HG03025 (cell line): ENCODE data around the gene ZNF236.
"Not testable (repeated sequence)": the region's sequence is repeated elsewhere in the genome, so short reads cannot be mapped to it uniquely, and the experiment has no call there.

Source experiments
- ATAC-seq: cut with Tn5 transposase; IDR thresholded peaks from one replicate; pipeline ENCODE4 v1.9.1; 2021; ENCODE audit warnings: mild to moderate bottlenecking, moderate library complexity; ENCODE audit not compliant: unreplicated experiment, low FRiP score

Gene ZNF236

DNA sequence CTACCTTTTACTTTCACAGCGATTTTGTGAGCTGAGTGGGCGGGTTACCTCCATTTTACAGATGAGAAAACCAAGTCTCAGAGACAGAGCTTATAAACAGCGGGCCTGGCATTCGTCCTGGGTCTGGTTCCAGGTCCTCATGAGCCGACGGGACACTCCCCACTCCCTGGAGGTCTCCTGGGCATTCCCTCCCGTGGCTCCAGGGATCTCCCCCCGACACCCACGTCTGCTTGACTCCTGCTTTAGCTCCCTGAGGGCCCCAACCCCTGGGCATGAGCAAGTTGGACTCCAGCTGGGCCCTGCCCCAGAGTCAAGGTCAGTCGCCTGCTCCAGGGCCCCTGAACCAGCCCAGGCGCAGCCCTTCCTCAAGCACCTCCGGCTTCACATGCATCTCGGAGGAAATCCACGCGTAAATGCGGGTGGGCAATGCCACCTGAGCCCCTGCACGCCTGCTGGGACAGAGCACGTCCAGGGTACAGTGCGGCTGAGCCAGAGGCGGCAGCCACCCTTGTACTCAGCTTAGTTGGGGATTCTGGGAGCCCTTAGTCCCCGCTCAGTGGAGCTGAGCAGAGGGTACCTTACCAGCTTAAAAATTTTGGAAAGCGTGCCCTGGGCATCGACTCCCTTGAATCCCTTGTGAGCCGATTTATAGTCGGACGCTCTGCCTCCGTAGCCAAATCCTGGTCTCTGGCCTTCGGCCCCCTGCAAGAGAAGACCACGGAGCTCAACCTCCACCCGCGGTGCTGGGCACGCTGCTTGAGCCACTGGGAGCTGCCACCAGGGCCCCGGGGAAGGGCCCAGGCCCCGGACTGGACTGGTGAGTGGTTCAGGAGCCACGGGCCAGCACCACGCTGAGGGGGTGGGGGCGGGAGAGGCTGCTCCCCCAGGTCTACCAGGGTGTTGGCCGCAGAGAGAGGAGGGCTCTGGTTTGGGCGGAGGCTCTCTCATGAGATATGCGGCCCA, 162.1 kb downstream of the ZNF236 start:
- ATAC-seq = no peak

DNA sequence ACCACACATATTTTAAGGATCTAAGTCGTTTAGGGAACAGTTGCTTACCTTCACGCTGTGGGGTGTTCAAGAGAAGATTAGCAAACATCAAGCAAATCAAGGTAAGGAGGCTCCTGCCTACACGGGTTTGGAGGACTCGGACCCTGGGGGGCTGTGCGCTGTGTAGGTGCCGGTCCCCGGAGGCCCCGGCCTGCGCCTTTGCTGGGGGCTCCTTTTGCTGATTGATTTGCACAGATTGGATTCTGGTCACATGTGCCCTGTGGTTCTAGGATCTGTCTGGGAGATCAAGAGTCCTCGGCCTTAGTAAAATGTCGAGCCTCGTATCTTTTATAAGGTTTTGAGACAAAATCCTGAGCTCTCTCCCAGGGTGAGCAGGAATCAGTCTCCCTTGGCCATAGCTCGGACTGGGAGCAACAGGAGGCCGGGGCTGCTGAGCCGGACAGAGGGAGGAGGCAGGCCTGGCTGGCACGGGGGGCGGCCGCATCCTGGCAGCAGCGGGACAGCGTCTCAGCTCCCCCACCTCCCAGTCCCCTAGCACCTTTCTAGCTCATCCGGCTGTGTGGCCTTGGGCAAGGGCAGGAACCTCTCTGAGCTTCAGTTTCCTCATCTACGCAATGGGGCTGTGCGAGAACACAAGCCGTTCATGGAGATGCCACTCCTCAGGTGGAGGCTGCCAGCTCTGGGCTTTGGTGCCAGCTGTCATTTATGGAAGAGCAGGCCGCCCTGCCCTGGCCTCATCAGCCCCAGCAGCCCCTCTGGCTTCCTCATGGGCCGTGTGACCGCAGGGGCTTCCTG, 163.0 kb downstream of the ZNF236 start:
- no peak for ATAC-seq

DNA sequence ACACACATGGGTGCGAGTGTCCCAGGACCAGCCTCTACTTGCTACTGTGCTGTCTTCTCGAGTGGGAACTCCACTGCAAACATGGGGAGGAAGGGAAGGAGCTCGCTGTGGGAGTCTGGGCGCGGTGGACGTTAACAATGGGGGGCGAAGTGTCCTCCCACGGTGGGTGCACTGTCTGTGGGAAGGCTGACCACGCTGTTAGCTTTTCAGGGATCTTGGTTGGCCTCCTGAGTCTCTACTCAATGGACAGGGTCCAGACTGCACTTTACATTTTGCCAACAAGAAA, 163.5 kb downstream of the ZNF236 start:
- ATAC-seq = no peak

DNA sequence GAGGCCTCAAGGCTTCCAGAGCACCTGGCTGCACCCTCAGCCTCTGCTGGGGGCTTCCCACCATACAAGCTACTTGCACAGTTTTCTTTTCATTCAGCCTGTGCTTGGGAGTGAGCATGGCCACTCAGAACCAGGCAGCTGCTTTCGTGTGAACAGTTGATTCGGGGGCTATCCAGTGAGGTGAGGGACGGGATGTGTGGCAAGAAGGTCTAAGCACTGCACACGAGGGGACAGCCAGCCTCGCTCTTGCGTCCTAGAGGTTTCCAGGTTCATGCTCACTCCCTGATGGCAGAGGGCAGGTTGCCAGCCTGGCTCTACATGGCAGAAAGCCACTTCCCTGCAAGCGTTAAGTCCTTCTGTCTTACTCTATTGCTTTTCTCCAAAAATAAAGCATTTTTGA, 164.0 kb downstream of the ZNF236 start:
- no peak for ATAC-seq

DNA sequence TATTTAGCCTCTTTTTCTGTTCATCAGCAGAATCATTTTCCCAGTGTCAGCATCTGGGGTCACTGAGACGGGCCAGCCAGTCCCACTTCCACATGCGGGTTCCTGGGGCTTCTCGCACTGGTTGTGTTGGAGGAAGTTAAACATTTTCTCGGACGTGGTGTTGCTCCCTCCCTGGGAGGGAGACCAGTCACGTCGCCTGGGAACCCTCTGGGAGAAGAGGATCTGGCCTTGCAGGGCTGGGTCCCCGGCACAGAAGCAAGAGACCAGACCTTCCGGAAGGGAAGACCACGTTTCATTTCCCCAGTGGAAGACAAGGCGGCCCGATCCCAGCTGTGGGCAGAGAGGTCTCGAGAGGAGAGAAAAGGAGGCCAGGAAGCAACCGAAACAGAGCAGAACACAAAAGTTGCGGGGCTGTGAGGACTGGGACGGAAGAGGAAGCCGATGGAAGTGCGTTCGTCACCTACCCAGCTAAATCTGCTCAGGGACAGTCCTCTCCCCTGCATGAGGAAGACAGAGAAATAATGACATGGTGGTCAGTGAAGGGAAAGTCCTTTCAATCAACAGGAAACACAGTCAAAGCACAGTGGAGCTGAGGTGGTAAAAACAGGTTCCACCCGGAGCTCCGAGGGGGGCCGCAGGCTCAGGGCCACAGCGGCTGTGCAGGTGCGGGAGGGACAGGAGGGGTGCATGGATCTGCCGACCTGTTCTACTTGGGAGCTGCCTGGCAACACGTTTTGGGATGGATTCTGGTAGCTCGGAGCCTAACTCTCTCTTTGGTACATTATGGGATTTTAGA, 165.9 kb downstream of the ZNF236 start:
- no peak for ATAC-seq

DNA sequence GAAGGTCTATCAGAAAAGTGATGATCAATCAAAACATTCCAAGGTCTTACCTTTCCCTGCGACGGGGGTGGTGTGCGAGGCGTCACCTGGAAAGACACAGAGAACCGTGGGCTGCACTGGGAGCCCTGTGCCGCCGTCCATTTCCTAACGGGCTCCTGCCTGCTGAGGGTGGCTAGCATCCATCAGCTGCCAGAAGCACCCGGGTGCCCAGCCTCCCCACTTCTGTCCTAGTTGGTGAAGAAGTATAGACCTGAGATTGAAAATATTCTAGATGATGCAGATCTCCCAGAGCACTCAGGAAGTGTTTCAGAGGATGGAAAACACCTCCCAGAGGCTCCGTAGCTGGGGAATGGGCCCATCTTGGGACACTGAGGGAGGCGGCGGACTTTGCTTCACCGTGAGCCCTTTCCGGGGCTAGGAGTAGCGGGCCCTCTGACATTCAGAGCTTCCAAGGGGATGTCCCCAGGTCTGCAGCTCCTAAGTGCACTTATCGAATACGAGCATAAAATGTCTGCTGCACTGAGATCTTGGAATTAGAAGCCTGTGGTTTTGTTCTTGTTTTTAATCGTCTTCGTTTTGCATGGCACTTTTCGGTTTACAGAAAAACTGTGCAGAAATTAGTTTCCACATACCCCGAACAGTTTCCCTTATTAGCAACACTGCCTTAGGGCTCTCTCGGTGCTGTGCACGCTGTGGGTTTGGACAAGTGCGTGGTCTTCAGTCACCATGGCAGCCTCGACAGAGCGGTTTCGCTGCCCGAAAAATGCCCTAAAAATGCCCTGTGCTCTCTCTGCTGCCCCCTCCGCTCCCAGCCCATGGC, 166.7 kb downstream of the ZNF236 start:
- peak; percentile 81 for ATAC-seq

DNA sequence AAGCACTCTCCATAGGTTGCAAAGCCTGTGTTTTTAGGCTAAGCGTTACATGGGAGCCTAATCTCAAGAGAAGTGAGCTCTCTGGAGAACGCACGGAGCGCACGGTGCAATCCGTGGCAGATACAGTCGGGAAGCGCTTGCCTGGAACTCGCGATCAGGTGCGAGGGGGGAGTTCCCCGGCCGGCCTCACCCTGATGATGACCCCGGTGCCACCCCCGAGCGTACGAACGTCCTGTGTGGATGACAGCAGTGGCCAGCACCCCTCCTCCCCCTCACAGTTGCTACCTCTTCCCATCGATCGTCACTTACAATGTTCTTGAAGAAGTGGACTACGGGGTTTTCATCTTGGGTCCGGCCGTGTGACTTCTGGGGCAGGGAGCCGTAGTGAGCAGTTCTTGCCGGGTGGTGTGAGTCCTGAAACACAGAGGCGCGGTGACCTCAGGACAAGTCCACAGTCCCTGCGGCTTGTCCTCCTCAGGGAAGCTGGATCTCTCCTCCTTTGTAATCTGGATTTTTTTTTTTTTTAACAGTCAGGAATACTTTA, 167.4 kb downstream of the ZNF236 start:
- no peak for ATAC-seq

DNA sequence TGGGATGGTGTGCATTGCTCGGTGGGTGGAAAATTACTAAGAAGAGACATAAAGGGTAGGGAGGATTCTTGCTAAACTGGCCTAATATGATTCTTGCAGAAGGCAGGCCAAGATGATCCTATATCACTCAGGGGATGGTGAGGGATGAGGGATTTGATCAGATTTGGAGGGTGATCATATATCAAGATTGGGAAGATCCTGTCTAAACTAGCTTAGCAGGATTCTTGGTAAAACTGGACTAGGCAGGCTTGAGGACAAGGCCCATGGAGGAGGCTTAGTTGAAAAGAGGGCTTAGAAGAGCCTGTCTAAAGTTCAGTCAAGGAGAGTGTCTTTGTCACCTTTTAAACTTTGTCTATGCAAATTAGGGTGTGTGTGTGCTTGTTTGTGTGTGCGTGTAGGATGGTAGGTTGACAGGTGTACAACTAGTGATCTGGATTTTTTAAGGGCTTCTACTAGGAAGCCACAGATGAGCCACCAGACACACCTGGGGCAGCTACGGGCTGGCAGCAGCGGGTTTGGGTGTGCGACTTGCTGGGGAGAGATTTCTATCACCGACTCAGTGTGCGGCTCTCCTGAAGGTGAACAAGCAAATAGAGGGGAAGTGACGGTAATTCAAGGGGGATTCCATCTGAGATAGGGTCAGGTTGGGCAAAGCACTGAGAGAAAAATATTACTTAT, 168.1 kb downstream of the ZNF236 start:
- ATAC-seq = not testable (repeated sequence)

DNA sequence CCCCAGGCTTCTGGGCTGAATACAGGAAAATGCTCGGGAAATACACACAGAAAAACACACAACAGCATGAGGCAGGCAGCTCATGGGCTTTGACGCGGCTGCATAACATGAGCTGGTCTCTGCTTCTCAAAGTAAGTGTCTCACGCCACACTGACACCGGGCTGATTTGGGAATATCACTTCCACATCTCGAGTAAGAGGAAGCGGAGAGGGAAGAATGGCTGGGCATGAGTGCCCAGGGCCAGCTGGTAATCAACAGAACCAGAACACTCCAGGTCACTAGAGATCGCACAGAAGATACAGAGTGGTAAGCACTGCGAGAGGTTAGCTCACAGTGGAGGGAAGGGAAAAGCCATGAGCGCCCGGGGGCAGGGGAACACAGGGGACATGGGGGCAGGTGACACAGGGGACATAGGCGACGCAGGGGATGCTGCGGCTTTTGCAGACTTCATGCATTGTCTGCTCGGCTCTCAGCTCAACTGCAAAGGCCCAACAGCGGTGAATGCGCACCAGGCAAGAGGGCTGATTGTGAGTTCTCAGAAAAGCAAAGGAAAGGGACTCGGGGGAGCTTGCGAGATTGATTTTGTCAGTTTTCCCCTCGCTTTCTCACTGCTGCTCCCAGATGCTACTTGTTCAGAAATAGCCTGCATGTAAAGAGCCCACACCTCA, 168.8 kb downstream of the ZNF236 start:
- no peak for ATAC-seq

DNA sequence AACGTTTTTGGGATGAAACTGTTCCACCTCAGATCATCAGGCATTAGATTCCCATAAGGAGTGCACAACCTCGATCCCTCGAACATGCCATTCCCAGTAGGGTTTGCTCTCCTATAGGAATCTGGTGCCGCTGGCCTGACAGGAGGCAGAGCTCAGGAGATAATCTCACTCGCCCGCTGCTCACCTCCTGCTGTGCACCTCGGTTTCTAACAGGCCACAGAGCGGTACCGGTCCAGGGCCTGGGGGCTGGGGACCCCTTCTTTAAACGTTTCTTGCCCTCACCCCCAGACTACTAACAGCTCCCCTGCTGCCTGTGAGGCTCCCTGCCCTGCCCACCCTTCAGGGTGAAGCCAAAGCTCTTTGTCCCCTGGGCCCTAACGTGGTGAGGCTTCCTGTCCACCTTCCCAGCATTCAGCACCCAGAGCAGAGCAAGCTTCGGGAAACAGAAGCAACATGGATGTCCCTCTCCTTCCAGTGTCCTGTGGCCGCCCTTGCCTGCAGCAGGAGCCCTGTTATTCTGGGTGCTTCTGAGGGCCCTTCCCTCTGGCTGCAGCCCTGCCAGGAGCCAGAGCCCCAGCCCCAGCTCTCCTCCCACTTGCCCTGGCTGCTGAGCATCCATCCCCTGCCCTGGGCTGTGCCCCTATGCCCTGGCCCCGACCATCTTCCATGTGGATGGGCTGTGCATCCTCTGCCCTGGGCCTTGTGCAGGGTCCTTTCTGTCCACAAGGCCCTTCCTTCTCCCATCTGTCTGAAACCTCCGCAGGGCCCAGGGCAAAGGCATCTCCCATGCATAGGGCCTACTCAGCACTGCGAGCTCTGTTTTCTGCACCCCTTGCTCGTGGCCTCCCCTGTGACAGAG, 170.1 kb downstream of the ZNF236 start:
- no peak for ATAC-seq

DNA sequence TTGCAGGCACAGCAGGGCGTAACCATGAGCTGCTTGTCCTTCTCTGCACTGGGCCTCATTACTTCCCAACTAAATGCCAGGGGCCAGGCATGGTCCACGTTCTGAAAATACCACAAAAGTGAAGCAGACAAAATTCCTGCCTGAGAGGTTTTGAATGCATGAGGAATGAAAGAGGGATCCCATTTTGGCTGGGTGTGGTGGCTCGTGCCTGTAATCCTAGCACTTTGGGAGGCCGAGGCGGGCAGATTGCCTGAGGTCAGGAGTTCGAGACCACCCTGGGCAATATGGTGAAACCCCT, 170.7 kb downstream of the ZNF236 start:
- ATAC-seq = no peak

DNA sequence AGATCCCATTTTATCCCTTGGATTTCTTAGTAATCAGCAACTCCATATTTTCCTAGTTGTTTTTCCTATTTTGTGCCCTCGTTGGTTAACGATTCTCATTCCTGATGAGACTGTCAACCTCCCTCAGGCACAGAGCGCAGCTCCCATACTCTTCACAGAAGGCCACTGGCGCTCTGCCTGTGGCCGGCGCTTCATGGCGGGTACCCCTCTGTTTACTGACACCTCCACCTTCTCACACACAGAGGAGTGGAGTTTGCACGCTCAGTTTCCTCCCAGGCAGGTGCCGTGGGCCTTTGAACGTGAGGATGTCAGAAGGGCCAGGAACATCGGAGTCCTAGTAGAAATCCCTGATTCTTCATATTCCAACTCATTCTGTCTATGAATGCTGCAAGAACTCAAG, 171.2 kb downstream of the ZNF236 start:
- ATAC-seq = no peak

DNA sequence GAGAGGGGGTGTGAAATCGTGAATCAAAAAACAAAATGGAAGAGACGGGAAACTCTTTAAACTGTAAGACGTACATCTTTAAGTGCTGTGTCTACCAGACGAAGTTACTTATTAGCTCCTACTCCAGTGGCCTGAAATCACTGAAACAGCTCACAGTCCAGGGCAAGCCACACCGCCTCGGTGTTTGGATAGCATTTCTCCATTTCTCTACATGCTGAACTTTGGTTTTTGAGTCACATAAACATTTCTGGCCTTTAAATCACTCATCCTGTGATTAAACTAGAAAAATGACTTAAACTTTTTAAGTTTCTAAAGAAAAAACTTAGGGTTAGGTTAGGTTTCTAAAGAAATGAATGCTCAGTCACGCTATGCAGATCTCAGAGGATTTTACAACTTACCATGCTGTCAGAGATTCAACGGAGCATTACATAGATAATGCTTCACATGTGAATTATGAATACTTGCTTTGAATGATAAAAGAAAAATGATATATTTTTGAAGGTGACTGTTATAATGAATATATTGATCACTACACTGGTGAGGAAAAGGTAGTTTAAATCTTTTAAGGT, 171.8 kb downstream of the ZNF236 start:
- ATAC-seq = no peak

DNA sequence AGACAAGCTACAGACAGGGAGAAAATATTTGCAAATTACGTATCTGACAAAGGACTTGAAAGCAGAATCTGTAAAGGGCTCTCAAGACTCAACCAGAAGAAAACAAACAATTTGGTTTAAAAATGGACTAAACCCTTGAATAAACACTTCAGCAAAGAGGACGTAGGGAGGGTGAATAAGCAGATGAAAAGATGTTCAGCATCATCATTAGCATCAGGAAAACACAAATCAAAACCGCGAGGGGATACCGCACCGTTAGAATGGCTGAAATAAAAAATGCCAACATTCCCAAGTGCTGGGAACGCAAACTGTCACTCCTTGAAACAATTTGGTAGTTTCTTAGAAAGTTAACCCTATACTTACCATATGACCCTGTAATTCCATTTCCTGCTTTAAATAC, 173.5 kb downstream of the ZNF236 start:
- no peak for ATAC-seq

DNA sequence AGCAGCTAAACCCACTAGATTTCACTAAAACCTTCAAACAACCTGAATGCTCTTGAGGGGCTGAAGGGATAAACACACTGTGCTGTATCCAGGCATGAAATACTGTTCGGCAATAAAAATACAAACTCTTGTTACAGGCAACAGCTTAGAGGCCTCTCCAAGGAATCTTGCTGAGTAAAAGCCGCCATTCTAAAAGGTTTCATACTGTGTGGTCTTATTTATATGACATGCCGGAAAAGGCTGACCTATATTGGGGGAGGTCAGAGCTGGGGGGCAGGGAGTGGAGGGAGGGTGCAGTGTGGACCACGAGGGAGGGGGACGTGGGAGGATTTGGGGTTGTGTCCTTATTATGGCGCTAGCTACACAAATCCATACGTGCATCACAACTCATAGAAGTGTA, 174.1 kb downstream of the ZNF236 start:
- no peak for ATAC-seq

DNA sequence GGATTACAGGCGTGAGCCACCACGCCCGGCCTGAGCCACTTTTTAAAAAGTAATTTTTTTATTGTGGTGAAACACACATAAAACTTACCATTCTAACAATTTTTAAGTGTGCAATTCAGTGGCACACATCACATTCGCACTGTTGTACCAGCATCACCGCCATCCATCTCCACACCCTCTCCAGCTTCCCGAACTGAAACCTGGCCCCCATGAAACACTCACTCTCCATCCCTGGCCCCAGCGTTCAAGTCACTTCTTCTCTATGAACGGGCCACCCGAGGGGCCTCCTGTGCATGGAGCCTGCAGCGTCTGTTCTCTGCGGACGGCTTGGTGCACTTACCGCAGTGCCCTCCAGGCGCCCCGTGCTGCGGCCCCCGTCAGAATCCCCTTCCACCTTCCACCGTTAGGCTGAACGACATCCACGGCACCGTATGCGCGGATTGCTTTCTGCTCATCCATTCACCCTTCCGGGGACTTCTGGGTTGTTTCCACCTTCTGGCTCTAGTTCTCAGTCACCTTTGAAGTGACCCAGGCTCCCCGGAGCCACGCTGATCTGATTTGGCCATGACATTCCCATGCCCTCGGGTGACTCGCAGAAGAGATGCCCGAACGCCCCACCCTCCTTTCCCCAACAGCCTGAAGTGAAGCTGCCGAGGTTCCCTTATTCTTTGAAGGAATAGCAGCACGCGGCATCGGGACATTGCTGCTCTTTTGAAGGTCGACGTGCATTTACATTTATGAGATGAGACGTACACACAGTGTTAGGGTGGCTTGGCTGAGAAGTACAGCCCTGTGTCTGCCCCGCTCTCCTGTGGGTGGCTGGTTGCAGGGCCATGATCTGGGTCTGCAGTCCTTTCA, 175.8 kb downstream of the ZNF236 start:
- no peak for ATAC-seq

DNA sequence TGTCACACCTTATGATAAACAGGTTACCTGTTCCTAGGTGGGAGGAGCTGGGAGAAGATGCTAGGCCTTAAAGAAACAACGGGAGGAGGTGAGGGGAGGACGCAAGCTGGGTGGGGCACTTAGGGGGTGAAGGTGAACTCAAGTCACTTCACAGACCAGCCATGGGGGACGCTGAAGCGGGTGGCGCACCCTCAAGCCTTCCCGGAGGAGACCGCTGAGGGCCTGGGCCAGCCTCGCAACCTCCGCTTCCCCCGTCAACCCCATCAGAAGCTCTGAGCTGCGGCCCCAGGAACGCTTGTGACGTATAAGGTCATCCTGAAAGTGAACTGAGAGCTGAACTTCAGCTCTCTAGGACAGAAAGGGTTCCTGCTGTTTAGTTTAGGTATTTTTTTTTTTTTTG, 176.7 kb downstream of the ZNF236 start:
- no peak for ATAC-seq
